ENCODE measurements around the gene WDR20. TPM values are rescaled to one million over a fixed set of nuclear protein-coding genes. Genes with fewer than 3 reads are reported as not detected.
A peak's percentile ranks its signal among the peaks of the same experiment; 100 is the strongest.

The WDR20 gene
- total and polyA plus RNA-seq, 2 of the 4 experiments (the other 2 are of a cell fraction): 20.3 to 27.4 TPM

GRCh38 chr14:102258136-102258535 lies 118.4 kb downstream of the WDR20 start:
- Histone ChIP-seq H3K9me1 (ENCODE audit: insufficient read depth, low read length) (peaks cover 17% of the 10 kb centered on the region), H2BK15ac (ENCODE audit: low read depth, low read length) (peak overlapping the region; percentile 67; the same call in 1 of the 3 replicates), H3K79me1 (ENCODE audit: low read depth in 1 of 2, low read length in 2 of 2) (peaks cover 4 to 5% of the 10 kb centered on the region in 2 experiments; a peak in 2 of 4 replicates), H3K4ac (ENCODE audit: low read depth, low read length) (peak overlapping the region; percentile 70; the same call in 1 of the 2 replicates), H3K4me2 (ENCODE audit: low read depth, low read length) (no peak overlapping the region), H4K20me1 (ENCODE audit: insufficient read depth, low read length) (no peaks in the 10 kb centered on the region), H3K4me1 (ENCODE audit: control insufficient read depth, insufficient read depth, low read length) (peaks cover 22% of the 10 kb centered on the region), H3K9ac (ENCODE audit: low read depth, low read length) (no peak overlapping the region), H2BK120ac (ENCODE audit: low read depth, low read length) (peak overlapping the region; percentile 53; the same call in 1 of the 2 replicates), H4K8ac (ENCODE audit: low read depth in 2 of 2, low read length in 2 of 2) (peak overlapping the region in 1 of 2 experiments; percentile 25; a peak in 1 of 4 replicates), H3K23ac (ENCODE audit: low read depth, low read length) (no peak overlapping the region), H3K27ac (ENCODE audit: insufficient read depth, low read length) (no peak overlapping the region), H2BK5ac (ENCODE audit: low read depth, low read length, poor library complexity, severe bottlenecking) (no peak overlapping the region), H4K5ac (ENCODE audit: low read depth, low read length) (peak overlapping the region; percentile 12; the same call in 1 of the 2 replicates), H3K9me3 (ENCODE audit: control insufficient read depth, insufficient read depth, low read length) (no peaks in the 10 kb centered on the region), H3K4me3 (ENCODE audit: insufficient read depth, low read depth, low read length) (no peak overlapping the region), H2AK5ac (ENCODE audit: low read depth, low read length) (peak overlapping the region; percentile 58; the same call in 1 of the 2 replicates), H3K14ac (replicated peaks; ENCODE audit: low read depth, low read length) (no peak overlapping the region; the same call in 1 of the 2 replicates), H2AFZ (replicated peaks; ENCODE audit: low read length, poor library complexity) (no peak overlapping the region), H3K18ac (ENCODE audit: low read depth, low read length) (no peak overlapping the region; the same call in 1 of the 2 replicates), H3K36me3 (ENCODE audit: control insufficient read depth, insufficient read depth, low read length) (no peaks in the 10 kb centered on the region), H2BK20ac (ENCODE audit: low read depth, low read length) (peak overlapping the region; percentile 62; the same call in 1 of the 2 replicates), H4K91ac (ENCODE audit: insufficient read depth, low read depth, low read length) (0 out of 2 replicates have a peak overlapping the region, but pooled peaks have one; percentile 44), H3K27me3 (ENCODE audit: control insufficient read depth, insufficient read depth, low read length) (no peaks in the 10 kb centered on the region), H3K56ac (ENCODE audit: extremely low read depth, insufficient read depth, low read length) (no peak overlapping the region), H2AK9ac (replicated peaks; ENCODE audit: low read depth, low read length, poor library complexity) (no peak overlapping the region)
- dilution Hi-C loops (cut with HindIII; ENCODE audit: low sequenced_read_pairs, unreplicated experiment) (no loop called here), intact Hi-C loops (cut with micrococcal nuclease) (no loop called here), in situ Hi-C loops (cut with MboI; ENCODE audit: low sequenced_read_pairs) (no loop called here)
- POLR2A ChIA-PET (ENCODE audit: unreplicated experiment): no interaction called here
- TF ChIP-seq NFE2L2 (IDR thresholded peaks at IDR 0.05; ENCODE audit: low read depth, low read length) (no peak), POLR2A (IDR thresholded peaks at IDR 0.05; ENCODE audit: low read depth, low read length) (no peak), MAZ (IDR thresholded peaks at IDR 0.05; ENCODE audit: borderline replicate concordance, low read depth, low read length) (no peak), BHLHE40 (IDR thresholded peaks at IDR 0.05; ENCODE audit: low read depth, low read length) (no peak), CEBPB (IDR thresholded peaks at IDR 0.05; ENCODE audit: low read depth, low read length) (no peak), RFX5 (IDR thresholded peaks at IDR 0.05; ENCODE audit: low read depth, low read length) (no peak), SMC3 (IDR thresholded peaks at IDR 0.05; ENCODE audit: low read depth, low read length) (no peak), CHD1 (IDR thresholded peaks at IDR 0.05; ENCODE audit: low read depth, low read length) (no peak), ELK1 (IDR thresholded peaks at IDR 0.05; ENCODE audit: borderline replicate concordance, low read depth, low read length) (no peak), USF2 (IDR thresholded peaks at IDR 0.05; ENCODE audit: low read depth, low read length) (no peak), MAFK (IDR thresholded peaks at IDR 0.05; ENCODE audit: low read depth, low read length) (no peak), FOS (IDR thresholded peaks at IDR 0.05; ENCODE audit: low read depth, low read length) (no peak), RAD21 (IDR thresholded peaks at IDR 0.05; ENCODE audit: low read length) (no peak), RCOR1 (IDR thresholded peaks at IDR 0.05; ENCODE audit: insufficient replicate concordance, low read length) (no peak), MXI1 (IDR thresholded peaks at IDR 0.05; ENCODE audit: borderline replicate concordance, low read depth, low read length) (no peak), CTCF (conservative IDR thresholded peaks at IDR 0.05; ENCODE audit: low read depth, low read length) (no peak)
- WGBS, 2 experiments (ENCODE audit: extremely low coverage in 2 of 2, insufficient read length in 1 of 2): 96% methylated on average over 5 of the region's 6 CpGs; no CpG with 5 or more reads in 1 of the 2 experiments
- BruUV-seq (replicated peaks): no TSS peak
- no peak for ATAC-seq (ENCODE audit: low read depth)
- no peak for DNase-seq
- CTCF ChIA-PET: no interaction called here
